Activated B cell treated with CpG ODN at 0.5 μM for 24 hours (primary cell): ENCODE measurements around the gene ZNF320. TPM values are rescaled to one million over a fixed set of nuclear protein-coding genes. Genes with fewer than 3 reads are reported as not detected.
"Not testable (repeated sequence)": the region's sequence is repeated elsewhere in the genome, so short reads cannot be mapped to it uniquely, and the experiment has no call there.

Experiments used
- ATAC-seq: fragments of 200-7000 bp; cut with Tn5 transposase; one replicate; pipeline ENCODE4 v1.10.0; 2021; ENCODE audit warnings: low read depth, mild to moderate bottlenecking, moderate library complexity
- CTCF ChIA-PET: fragments of 350-600 bp; sonication (Branson Sonifier 250); formaldehyde crosslinking; loops from one replicate; lab custom pipeline; 2021; ENCODE audit warnings: antibody characterized with exemption; lab: Charles Lee
- POLR2A ChIA-PET: fragments of 350-600 bp; sonication (Branson Sonifier 250); formaldehyde crosslinking; loops from one replicate; lab custom pipeline; 2021; ENCODE audit warnings: antibody characterized with exemption; lab: Charles Lee
- DNase-seq: peaks from one replicate; pipeline ENCODE4 v3.0.0; 2022
- H3K27ac Mint-ChIP-seq: one replicate; pipeline ENCODE4 v1.8.0; 2020; ENCODE audit warnings: mixed read lengths
- H3K27me3 Mint-ChIP-seq: one replicate; pipeline ENCODE4 v1.8.0; 2021; ENCODE audit warnings: mixed read lengths
- H3K36me3 Mint-ChIP-seq: one replicate; pipeline ENCODE4 v1.8.0; 2021; ENCODE audit warnings: low read depth, mixed read lengths
- H3K4me1 Mint-ChIP-seq: one replicate; pipeline ENCODE4 v1.8.0; 2021; ENCODE audit warnings: mixed read lengths
- H3K4me3 Mint-ChIP-seq: one replicate; pipeline ENCODE4 v1.8.0; 2020; ENCODE audit warnings: mild to moderate bottlenecking, mixed read lengths
- H3K9me3 Mint-ChIP-seq: one replicate; pipeline ENCODE4 v1.8.0; 2020; ENCODE audit warnings: mixed read lengths
- intact Hi-C: fragments of 100-400 bp; cut with micrococcal nuclease; formaldehyde crosslinking; loops from one replicate; pipeline ENCODE4 v1.15.1; 2024
- total RNA-seq: library from RNA; stranded (reverse); gene quantifications from 2 replicates; pipeline ENCODE4 v1.2.3, GENCODE V29; 2022
- TF ChIP-seq, protein P1 (sequence below): fragments of 200-600 bp; IDR thresholded peaks from one replicate; pipeline ENCODE4 v1.8.0; 2022; ENCODE audit warnings: antibody characterized with exemption, mild to moderate bottlenecking

The ZNF320 gene
- total RNA-seq, 1 donor from 2014 or later: 24.0 TPM

DNA sequence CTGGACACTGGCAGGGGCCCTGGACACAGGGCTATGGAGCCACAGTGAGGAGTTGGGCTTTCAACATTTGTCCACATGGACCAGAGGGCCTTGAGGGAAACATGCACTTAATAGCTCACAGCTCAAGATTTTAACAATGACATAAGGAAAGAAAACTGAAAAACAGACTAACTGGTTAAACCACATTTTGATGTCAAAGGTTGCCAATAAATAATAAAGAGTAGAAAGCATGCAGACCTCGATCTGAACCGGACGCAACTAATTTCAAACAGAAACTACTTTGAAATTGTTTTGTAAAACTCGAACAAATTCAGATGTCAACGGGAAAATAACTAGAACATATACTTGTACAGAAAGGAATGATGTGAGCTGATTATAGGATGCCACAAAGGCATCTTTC is 41.3 kb upstream of the ZNF320 start:
- Mint-ChIP-seq H3K36me3 (peaks cover 24% of the 10 kb centered on the region), H3K4me3 (no peak overlapping the region), H3K9me3 (no peaks in the 10 kb centered on the region), H3K27ac (peak overlapping the region; percentile 51), H3K27me3 (no peaks in the 10 kb centered on the region), H3K4me1 (peaks cover 44% of the 10 kb centered on the region)
- ATAC-seq (no peak), DNase-seq (no peak)
- intact Hi-C loops: no loop called here
- TF ChIP-seq, protein P1, sequence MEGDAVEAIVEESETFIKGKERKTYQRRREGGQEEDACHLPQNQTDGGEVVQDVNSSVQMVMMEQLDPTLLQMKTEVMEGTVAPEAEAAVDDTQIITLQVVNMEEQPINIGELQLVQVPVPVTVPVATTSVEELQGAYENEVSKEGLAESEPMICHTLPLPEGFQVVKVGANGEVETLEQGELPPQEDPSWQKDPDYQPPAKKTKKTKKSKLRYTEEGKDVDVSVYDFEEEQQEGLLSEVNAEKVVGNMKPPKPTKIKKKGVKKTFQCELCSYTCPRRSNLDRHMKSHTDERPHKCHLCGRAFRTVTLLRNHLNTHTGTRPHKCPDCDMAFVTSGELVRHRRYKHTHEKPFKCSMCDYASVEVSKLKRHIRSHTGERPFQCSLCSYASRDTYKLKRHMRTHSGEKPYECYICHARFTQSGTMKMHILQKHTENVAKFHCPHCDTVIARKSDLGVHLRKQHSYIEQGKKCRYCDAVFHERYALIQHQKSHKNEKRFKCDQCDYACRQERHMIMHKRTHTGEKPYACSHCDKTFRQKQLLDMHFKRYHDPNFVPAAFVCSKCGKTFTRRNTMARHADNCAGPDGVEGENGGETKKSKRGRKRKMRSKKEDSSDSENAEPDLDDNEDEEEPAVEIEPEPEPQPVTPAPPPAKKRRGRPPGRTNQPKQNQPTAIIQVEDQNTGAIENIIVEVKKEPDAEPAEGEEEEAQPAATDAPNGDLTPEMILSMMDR: no peak
- ChIA-PET POLR2A (interaction anchor here (0.9 kb wide), 1 partner anchor 23 kb away, joined by 8 read pairs; no protein-coding TSS in a partner anchor), CTCF (no interaction called here)

DNA sequence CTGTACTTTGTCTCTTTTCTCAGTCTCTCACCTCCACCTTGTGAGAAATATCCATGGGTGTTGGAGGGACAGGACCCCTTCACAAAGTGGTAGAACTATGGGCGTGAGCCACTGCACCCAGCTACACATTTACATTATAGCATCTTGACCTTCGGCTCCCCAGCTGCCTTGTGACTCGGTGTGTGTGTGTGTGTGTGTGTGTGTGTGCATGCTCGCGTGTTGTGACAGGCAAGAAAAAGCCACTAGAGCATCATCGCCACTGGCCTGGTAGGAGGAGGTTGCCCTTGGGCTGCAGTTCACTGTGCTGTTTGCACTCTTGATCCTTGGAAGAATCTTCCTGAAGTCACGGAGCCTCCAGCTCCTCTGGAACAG is 39.5 kb upstream of the ZNF320 start:
- ChIA-PET POLR2A (no interaction called here), CTCF (no interaction called here)
- Mint-ChIP-seq H3K27me3 (no peaks in the 10 kb centered on the region), H3K27ac (no peak overlapping the region), H3K4me3 (no peak overlapping the region), H3K4me1 (peaks cover 44% of the 10 kb centered on the region), H3K36me3 (peaks cover 27% of the 10 kb centered on the region), H3K9me3 (peaks cover 6% of the 10 kb centered on the region)
- DNase-seq (no peak), ATAC-seq (no peak)
- TF ChIP-seq, protein P1: no peak
- intact Hi-C loops: no loop called here

DNA sequence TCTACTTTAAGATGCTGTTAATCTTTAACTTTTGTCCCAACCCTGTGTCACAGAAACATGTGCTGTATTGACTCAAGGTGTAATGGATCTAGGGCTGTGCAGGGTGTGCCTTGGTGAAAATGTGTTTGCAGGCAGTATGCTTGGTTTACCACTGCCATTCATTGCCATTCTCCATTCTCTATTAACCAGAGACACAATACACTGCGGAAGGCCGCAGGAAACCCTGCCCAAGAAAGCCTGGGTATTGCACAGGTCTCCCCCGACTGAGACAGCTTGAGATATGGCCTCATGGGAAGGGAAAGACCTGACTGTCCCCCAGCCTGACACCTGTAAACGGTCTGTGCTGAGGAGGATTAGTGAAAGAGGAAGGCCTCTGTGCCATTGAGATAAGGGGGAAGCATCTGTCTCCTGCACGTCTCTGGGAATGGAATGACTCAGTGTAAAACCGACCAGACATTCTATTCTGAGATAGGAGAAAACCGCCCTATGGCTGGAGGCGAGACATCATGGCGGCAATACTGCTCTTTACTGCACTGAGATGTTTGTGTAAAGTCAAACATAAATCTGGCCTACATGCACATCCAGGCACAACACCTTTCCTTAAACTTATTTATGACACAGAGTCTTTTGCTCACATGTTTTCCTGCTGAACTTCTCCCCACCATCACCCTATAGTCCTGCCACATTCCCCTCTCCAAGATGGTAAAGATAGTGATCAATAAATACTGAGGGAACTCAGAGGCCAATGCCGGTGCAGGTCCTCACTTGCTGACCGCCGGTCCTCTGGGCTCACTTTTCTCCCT is 38.9 kb upstream of the ZNF320 start:
- Mint-ChIP-seq H3K27ac (no peak overlapping the region), H3K27me3 (no peaks in the 10 kb centered on the region), H3K36me3 (peaks cover 26% of the 10 kb centered on the region), H3K9me3 (peaks cover 6% of the 10 kb centered on the region), H3K4me1 (peaks cover 38% of the 10 kb centered on the region), H3K4me3 (no peak overlapping the region)
- TF ChIP-seq, protein P1: no peak
- ChIA-PET POLR2A (no interaction called here), CTCF (no interaction called here)
- intact Hi-C loops: no loop called here
- DNase-seq (no peak), ATAC-seq (peak; percentile 40)

DNA sequence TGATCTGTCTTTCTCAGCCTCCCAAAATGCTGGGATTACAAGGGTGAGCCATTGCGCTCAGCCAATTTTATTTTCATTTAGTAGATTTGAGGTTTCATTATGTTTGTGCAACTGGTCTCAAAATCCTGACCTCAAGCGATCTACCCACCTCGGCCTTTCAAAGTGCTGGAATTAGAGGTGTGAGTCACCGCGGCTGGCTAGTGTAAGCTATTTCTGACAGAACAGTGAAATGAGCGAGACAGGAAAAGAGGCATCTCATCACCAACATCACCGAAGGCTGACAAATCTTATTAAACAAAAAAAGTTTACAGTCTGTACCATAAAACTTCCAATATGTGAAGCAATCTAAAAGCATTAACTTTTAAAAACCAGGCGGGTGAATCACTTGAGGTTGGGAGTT is 38.0 kb upstream of the ZNF320 start:
- ATAC-seq: no peak
- Mint-ChIP-seq H3K27ac (no peak overlapping the region), H3K4me3 (no peak overlapping the region), H3K36me3 (peaks cover 26% of the 10 kb centered on the region), H3K27me3 (no peaks in the 10 kb centered on the region), H3K9me3 (peaks cover 6% of the 10 kb centered on the region), H3K4me1 (peaks cover 29% of the 10 kb centered on the region)
- CTCF ChIA-PET: no interaction called here
- no peak for DNase-seq
- TF ChIP-seq, protein P1: no peak
- POLR2A ChIA-PET: no interaction called here
- intact Hi-C loops: no loop called here

DNA sequence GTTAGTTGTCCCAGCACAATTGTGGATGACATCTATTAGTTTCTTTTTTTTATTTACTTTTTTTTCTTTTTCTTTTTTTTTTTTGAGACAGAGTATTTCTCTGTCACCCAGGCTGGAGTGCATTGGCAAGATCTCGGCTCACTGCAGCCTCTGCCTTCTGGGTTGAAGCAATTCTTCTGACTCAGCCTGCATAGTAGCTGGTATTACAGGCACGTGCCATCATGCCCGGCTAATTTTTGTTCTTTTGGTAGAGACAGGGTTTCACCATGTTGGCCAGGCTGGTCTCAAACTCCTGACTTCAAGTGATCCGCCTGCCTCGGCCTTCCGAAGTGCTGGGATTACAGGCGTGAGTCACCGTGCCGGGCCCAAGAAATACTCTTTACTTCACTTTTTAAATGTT is 27.2 kb upstream of the ZNF320 start:
- intact Hi-C loops, H3K9me3 Mint-ChIP-seq, H3K27me3 Mint-ChIP-seq, H3K27ac Mint-ChIP-seq, ATAC-seq, H3K4me3 Mint-ChIP-seq, DNase-seq, CTCF ChIA-PET: not testable (repeated sequence)
- peaks cover 29% of the 10 kb centered on the region for H3K36me3 Mint-ChIP-seq
- peaks cover 29% of the 10 kb centered on the region for H3K4me1 Mint-ChIP-seq
- POLR2A ChIA-PET: interaction anchor here (1.3 kb wide), 1 partner anchor 38 kb away, joined by 4 read pairs; the partner anchor contains the start of gene ZNF816
